H1 (cell line): ENCODE data around the gene PRICKLE2. TPM values are rescaled to one million over a fixed set of nuclear protein-coding genes. Genes with fewer than 3 reads are reported as not detected.
A peak's percentile ranks its signal among the peaks of the same experiment; 100 is the strongest.

Source experiments
- CTCF ChIA-PET: fragments of 300-600 bp; sonication (Branson Sonifier 250); formaldehyde crosslinking; loops from one replicate; lab custom pipeline; 2021; ENCODE audit not compliant: partially characterized antibody; lab: Charles Lee
- POLR2A ChIA-PET: fragments of 300-600 bp; sonication (Branson Sonifier 250); formaldehyde crosslinking; loops from one replicate; lab custom pipeline; 2021; ENCODE audit warnings: inconsistent platforms; ENCODE audit not compliant: partially characterized antibody; lab: Charles Lee
- DNase-seq, 2 experiments: peaks; one replicate each; pipeline versions ENCODE4 v3.0.0 to v3.0.0-alpha.2; 2010 to 2022; ENCODE audit warnings: low spot score in 2 of 2, low read depth in 1 of 2, mixed read lengths in 1 of 2
- FAIRE-seq: peaks from 2 replicates; lab custom pipeline; 2011; peaks lifted over from hg19 to GRCh38; lab: Jason Lieb, UNC
- H2AFZ ChIP-seq: 2 replicates; pipeline ENCODE4 v1.8.1; 2012; ENCODE audit warnings: low read length, inconsistent platforms
- H2AK5ac ChIP-seq: 2 replicates; pipeline ENCODE4 v1.6.1; 2013; ENCODE audit warnings: low read depth, low read length
- H2BK120ac ChIP-seq: replicated peaks from 2 replicates; pipeline ENCODE3; 2013; ENCODE audit warnings: low read depth, low read length, inconsistent platforms
- H2BK12ac ChIP-seq: 2 replicates; pipeline ENCODE4 v1.6.1; 2013; ENCODE audit warnings: low read depth, low read length
- H2BK15ac ChIP-seq: 2 replicates; pipeline ENCODE4 v1.6.1; 2013; ENCODE audit warnings: low read length
- H2BK20ac ChIP-seq: 2 replicates; pipeline ENCODE4 v1.6.1; 2013; ENCODE audit warnings: low read length
- H2BK5ac ChIP-seq: 2 replicates; pipeline ENCODE4 v1.6.1; 2013; ENCODE audit warnings: low read depth, low read length
- H3K14ac ChIP-seq: 2 replicates; pipeline ENCODE4 v1.6.1; 2013; ENCODE audit warnings: inconsistent platforms; ENCODE audit not compliant: insufficient read length
- H3K18ac ChIP-seq: 2 replicates; pipeline ENCODE4 v1.6.1; 2013; ENCODE audit warnings: low read length; ENCODE audit errors: extremely low read depth
- H3K23ac ChIP-seq: 2 replicates; pipeline ENCODE4 v1.6.1; 2013; ENCODE audit warnings: inconsistent platforms; ENCODE audit not compliant: insufficient read length
- H3K23me2 ChIP-seq: 2 replicates; pipeline ENCODE4 v1.6.1; 2013; ENCODE audit warnings: low read depth, low read length
- H3K27ac ChIP-seq: 2 replicates; pipeline ENCODE4 v1.6.1; 2011; ENCODE audit warnings: low read depth, low read length, inconsistent platforms
- H3K27me3 ChIP-seq, 4 experiments: replicated peaks in 1 of 4; 1 replicate in 1 of 4; 2 replicates in 3 of 4; pipeline versions ENCODE4 v1.6.1 to v1.8.1; 2011 to 2013; ENCODE audit warnings: low read length in 3 of 4, mild to moderate bottlenecking in 3 of 4, inconsistent platforms in 2 of 4, mixed read lengths in 2 of 4, moderate library complexity in 1 of 4; ENCODE audit not compliant: control insufficient read depth in 3 of 4, insufficient read depth in 3 of 4; ENCODE audit errors: extremely low read depth in 1 of 4
- H3K36me3 ChIP-seq, 4 experiments: 2 replicates each; pipeline versions ENCODE4 v1.6.1 to v1.8.1; 2011 to 2013; ENCODE audit warnings: mild to moderate bottlenecking in 4 of 4, low read length in 3 of 4, moderate library complexity in 2 of 4, control low read depth in 1 of 4, inconsistent platforms in 1 of 4; ENCODE audit not compliant: insufficient read depth in 4 of 4, control insufficient read depth in 2 of 4
- H3K4ac ChIP-seq: replicated peaks from 2 replicates; pipeline ENCODE3; 2013; ENCODE audit warnings: low read length, low read depth, mixed read lengths, inconsistent platforms; ENCODE audit not compliant: insufficient read length
- H3K4me1 ChIP-seq, 4 experiments: replicated peaks in 1 of 4; 1 replicate in 1 of 4; 2 replicates in 3 of 4; pipeline versions ENCODE4 v1.6.1 to v1.8.1; 2011 to 2013; ENCODE audit warnings: low read length in 3 of 4, inconsistent platforms in 2 of 4, mixed read lengths in 1 of 4; ENCODE audit not compliant: insufficient read depth in 4 of 4, control insufficient read depth in 3 of 4
- H3K4me2 ChIP-seq, 2 experiments: 2 replicates each; pipeline versions ENCODE4 v1.6.1 to v1.8.1; 2011 to 2013; ENCODE audit warnings: low read depth in 2 of 2, low read length in 2 of 2, control low read depth in 1 of 2, inconsistent platforms in 1 of 2, mild to moderate bottlenecking in 1 of 2; ENCODE audit not compliant: insufficient read depth in 1 of 2
- H3K4me3 ChIP-seq, 4 experiments: fragments of 200-600, 300-600 bp in 1 of 4; sonication (generic), shearing (Covaris generic), sonication (Bioruptor Twin) in 1 of 4; 2 replicates each; pipeline versions ENCODE4 v1.5.1 to v1.8.1; 2011 to 2016; ENCODE audit warnings: low read length in 4 of 4, low read depth in 3 of 4, control low read depth in 2 of 4, inconsistent platforms in 2 of 4, mild to moderate bottlenecking in 2 of 4, mixed read lengths in 1 of 4, moderate library complexity in 1 of 4; ENCODE audit not compliant: insufficient read depth in 2 of 4; ENCODE audit errors: extremely low read depth in 1 of 4
- H3K56ac ChIP-seq: replicated peaks from 2 replicates; pipeline ENCODE3; 2013; ENCODE audit warnings: low read depth, mild to moderate bottlenecking, mixed read lengths, low read length, inconsistent platforms; ENCODE audit not compliant: insufficient read length
- H3K79me1 ChIP-seq: 2 replicates; pipeline ENCODE4 v1.6.1; 2013; ENCODE audit warnings: low read depth, low read length, control low read depth
- H3K79me2 ChIP-seq, 2 experiments: 2 replicates each; pipeline versions ENCODE4 v1.6.1 to v1.8.1; 2012 to 2013; ENCODE audit warnings: low read length in 2 of 2, mild to moderate bottlenecking in 2 of 2, inconsistent platforms in 1 of 2; ENCODE audit not compliant: insufficient read depth in 2 of 2, control insufficient read depth in 1 of 2
- H3K9ac ChIP-seq, 4 experiments: replicated peaks in 1 of 4; 1 replicate in 1 of 4; 2 replicates in 3 of 4; pipeline versions ENCODE4 v1.6.1 to v1.8.1; 2011 to 2013; ENCODE audit warnings: low read depth in 3 of 4, low read length in 3 of 4, control low read depth in 2 of 4, mild to moderate bottlenecking in 2 of 4, moderate library complexity in 2 of 4, inconsistent platforms in 1 of 4; ENCODE audit errors: extremely low read depth in 1 of 4
- H3K9me3 ChIP-seq, 2 experiments: 2 replicates each; pipeline versions ENCODE4 v1.6.1 to v1.8.1; 2012 to 2013; ENCODE audit warnings: mild to moderate bottlenecking in 2 of 2, moderate library complexity in 2 of 2, control low read depth in 1 of 2, inconsistent platforms in 1 of 2, low read depth in 1 of 2, low read length in 1 of 2, mixed read lengths in 1 of 2; ENCODE audit not compliant: insufficient read depth in 2 of 2
- H4K20me1 ChIP-seq, 2 experiments: replicated peaks in 1 of 2; 2 replicates each; pipeline versions ENCODE3 to v1.8.1; 2011 to 2013; ENCODE audit warnings: inconsistent platforms in 2 of 2, low read length in 2 of 2, mild to moderate bottlenecking in 1 of 2; ENCODE audit not compliant: insufficient read depth in 2 of 2, control insufficient read depth in 1 of 2
- H4K5ac ChIP-seq: 2 replicates; pipeline ENCODE4 v1.6.1; 2013; ENCODE audit warnings: low read length, low read depth, mixed read lengths, inconsistent platforms; ENCODE audit not compliant: insufficient read length
- H4K8ac ChIP-seq: 2 replicates; pipeline ENCODE4 v1.8.0; 2013; ENCODE audit warnings: mild to moderate bottlenecking, moderate library complexity, low read length, inconsistent platforms; ENCODE audit not compliant: insufficient read depth; ENCODE audit errors: extremely low read depth
- H4K91ac ChIP-seq: replicated peaks from 2 replicates; pipeline ENCODE3; 2013; ENCODE audit warnings: low read length, mixed read lengths, inconsistent platforms; ENCODE audit not compliant: insufficient read length
- ATF2 ChIP-seq: IDR thresholded peaks from 2 replicates; pipeline ENCODE4 v1.6.1; 2012; ENCODE audit warnings: low read length, inconsistent platforms
- whole genome bisulfite sequencing, 2 experiments: shearing (Covaris generic) in 1 of 2; methylation state at CpG; one replicate each; pipeline versions ENCODE4 v1.1.6 to v1.1.7; 2013 to 2015; ENCODE audit warnings: low lambda C conversion rate in 2 of 2, mixed read lengths in 2 of 2, inconsistent platforms in 1 of 2, low coverage in 1 of 2, missing lambda C conversion rate in 1 of 2; ENCODE audit not compliant: insufficient replicate concordance in 2 of 2, insufficient coverage in 1 of 2, insufficient read length in 1 of 2; ENCODE audit errors: extremely low coverage in 1 of 2, missing lambda C conversion rate in 1 of 2; 5-methylcytosine and 5-hydroxymethylcytosine counted together
- polyA plus RNA-seq, 7 experiments: library from polyadenylated mRNA; depleted of rRNA in 3 of 7; stranded (reverse) in 5 of 7; unstranded in 2 of 7; fragments of >200 nt in 5 of 7; fragments of 200-250 nt in 2 of 7; gene quantifications; 1 replicate in 5 of 7; 2 replicates in 1 of 7; 4 replicates in 1 of 7; pipeline versions ENCODE4 v1.2.1 to v1.2.3, GENCODE V29; 2011 to 2013; ENCODE audit warnings: missing spikeins in 2 of 7, mixed read lengths in 2 of 7
- total RNA-seq: library from RNA; stranded (reverse); fragmentation: NEBNext Ultra II Directional; extraction: Animal tissue kit (Norgen Biotek cat#: 25700); gene quantifications from 2 replicates; pipeline ENCODE4 v1.2.1, GENCODE V29; 2021
- TF ChIP-seq, protein P1 (sequence below), 3 experiments: IDR thresholded peaks; 1 replicate in 2 of 3; 2 replicates in 1 of 3; pipeline versions ENCODE4 v1.5.1 to v1.6.1; 2011; ENCODE audit warnings: low read length in 3 of 3, mild to moderate bottlenecking in 3 of 3, inconsistent platforms in 2 of 3, low read depth in 1 of 3, moderate library complexity in 1 of 3; ENCODE audit not compliant: insufficient read depth in 1 of 3; ENCODE audit errors: control extremely low read depth in 1 of 3

PRICKLE2 gene
- total and polyA plus RNA-seq, 2 of the 8 experiments (the other 6 are each of a cell fraction or from before 2014, with no cell fraction given), result 2.9 to 8.0 TPM

DNA sequence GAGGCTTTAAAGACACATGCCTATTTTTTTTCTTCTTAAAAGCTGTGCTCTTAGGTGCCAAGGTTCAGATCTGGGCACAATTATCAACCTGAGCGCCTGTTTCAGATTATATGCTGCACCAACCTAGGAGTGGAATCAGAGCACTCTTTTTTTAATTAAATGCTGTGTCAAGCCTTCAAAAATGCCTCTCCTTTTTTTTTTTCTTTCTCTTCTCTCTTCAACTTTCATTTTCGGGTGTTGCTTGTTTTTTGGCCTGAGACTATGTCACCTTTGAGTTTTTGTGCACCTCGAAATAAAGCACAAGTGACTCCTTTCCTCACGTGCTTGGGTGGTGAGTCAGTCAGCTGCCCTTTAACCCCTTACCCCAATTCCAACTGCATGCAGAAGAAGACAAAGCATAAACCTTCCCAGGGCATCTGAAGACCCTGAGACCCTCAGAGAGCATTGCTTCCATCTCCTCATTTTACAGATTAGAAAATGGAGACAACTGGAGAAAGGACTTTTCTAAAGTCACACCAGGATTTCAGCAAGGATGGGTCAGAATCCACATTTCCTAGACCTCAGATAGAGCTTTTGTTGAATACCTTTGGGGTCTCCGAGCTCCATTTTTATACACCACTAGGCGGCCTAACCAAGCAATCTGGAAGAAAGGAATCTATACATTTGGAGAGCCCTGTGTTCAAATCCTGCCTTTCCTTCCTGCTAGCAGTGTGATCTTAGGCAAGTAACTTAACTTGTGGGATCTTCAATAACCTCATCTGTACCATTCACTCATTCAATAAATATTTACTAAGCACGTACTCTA is 631 bp upstream of the PRICKLE2 start:
- Histone ChIP-seq H3K27ac (no peak overlapping the region), H4K5ac (no peak overlapping the region), H2AK5ac (no peak overlapping the region), H3K9me3 (no peaks in the 10 kb centered on the region), H3K79me2 (no peaks in the 10 kb centered on the region), H3K23me2 (peaks cover 2% of the 10 kb centered on the region; the same call in 1 of the 2 replicates), H4K91ac (peak overlapping the region; percentile 18), H3K14ac (no peak overlapping the region), H3K4me3 (peak overlapping the region in 2 of 4 experiments; percentile 23 to 49; a peak in 3 of 8 replicates), H3K27me3 (peaks cover 0 to 1% (median 0%) of the 10 kb centered on the region in 4 experiments; a peak in 2 of 7 replicates), H3K4me1 (peaks cover 3 to 15% (median 12%) of the 10 kb centered on the region in 4 experiments; a peak in 6 of 7 replicates), H3K23ac (no peak overlapping the region), H3K18ac (peak overlapping the region; percentile 19; the same call in 1 of the 2 replicates), H3K4ac (no peak overlapping the region), H3K36me3 (no peaks in the 10 kb centered on the region), H3K79me1 (no peaks in the 10 kb centered on the region; the same call in 1 of the 2 replicates), H2BK12ac (no peak overlapping the region; the same call in 1 of the 2 replicates), H2BK120ac (no peak overlapping the region), H4K20me1 (no peaks in the 10 kb centered on the region), H4K8ac (no peak overlapping the region), H3K9ac (no peak overlapping the region), H2BK15ac (no peak overlapping the region), H2BK5ac (no peak overlapping the region), H3K56ac (no peak overlapping the region), H3K4me2 (peak overlapping the region; percentile 61 to 75), H2BK20ac (no peak overlapping the region), H2AFZ (no peak overlapping the region)
- WGBS, 2 experiments, result 68% methylated on average over 7 of the region's 7 CpGs; no CpG with 5 or more reads in 1 of the 2 experiments
- DNase-seq (no peak), FAIRE-seq (no peak)
- ChIA-PET CTCF (interaction anchor here (0.6 to 4.5 kb wide), 23 partner anchors 9 to 258 kb away, joined by 3 to 23 read pairs (median 3); partner anchors contain the start of gene PSMD6), POLR2A (interaction anchor here (0.6 to 1.7 kb wide), 5 partner anchors 9 to 89 kb away, joined by 3 to 5 read pairs (median 5); no protein-coding TSS in a partner anchor)
- TF ChIP-seq ATF2, result no peak
- TF ChIP-seq, protein P1, sequence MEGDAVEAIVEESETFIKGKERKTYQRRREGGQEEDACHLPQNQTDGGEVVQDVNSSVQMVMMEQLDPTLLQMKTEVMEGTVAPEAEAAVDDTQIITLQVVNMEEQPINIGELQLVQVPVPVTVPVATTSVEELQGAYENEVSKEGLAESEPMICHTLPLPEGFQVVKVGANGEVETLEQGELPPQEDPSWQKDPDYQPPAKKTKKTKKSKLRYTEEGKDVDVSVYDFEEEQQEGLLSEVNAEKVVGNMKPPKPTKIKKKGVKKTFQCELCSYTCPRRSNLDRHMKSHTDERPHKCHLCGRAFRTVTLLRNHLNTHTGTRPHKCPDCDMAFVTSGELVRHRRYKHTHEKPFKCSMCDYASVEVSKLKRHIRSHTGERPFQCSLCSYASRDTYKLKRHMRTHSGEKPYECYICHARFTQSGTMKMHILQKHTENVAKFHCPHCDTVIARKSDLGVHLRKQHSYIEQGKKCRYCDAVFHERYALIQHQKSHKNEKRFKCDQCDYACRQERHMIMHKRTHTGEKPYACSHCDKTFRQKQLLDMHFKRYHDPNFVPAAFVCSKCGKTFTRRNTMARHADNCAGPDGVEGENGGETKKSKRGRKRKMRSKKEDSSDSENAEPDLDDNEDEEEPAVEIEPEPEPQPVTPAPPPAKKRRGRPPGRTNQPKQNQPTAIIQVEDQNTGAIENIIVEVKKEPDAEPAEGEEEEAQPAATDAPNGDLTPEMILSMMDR (IDR thresholded peaks at IDR 0.05; ENCODE audit: control extremely low read depth in 1 of 3, insufficient read depth in 1 of 3, low read depth in 1 of 3, low read length in 3 of 3), result peak in 1 of 3 experiments; percentile 2; a peak in 1 of 4 replicates
